ENCODE results near the gene SF3B1.
"Not testable (repeated sequence)": the region's sequence is repeated elsewhere in the genome, so short reads cannot be mapped to it uniquely, and the experiment has no call there.

Gene SF3B1

GRCh38 chr2:197378494-197379307, 56.1 kb downstream of the SF3B1 start:
- peak; percentile 40 for DNase-seq (ENCODE audit: low read depth)

DNA sequence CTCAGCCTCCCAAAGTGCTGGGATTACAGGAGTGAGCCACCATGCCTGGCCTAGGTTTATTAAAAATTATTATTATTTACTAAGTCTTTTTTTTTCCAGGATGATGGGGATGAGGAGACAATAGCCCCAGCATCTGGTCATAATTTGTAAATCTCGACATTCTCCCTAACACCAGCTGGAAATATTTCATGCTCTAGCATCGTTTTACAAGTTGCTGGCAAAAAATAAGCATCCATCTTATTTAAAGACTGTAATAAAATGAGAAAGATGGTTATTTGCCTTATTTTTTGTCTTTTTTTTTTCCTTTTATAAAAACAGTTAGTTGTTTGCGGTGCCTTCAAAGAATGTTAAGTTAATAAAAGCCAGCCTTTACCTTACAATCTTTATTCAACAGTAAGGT, 56.7 kb downstream of the SF3B1 start:
- no peak for DNase-seq (ENCODE audit: low read depth)

- no peak for DNase-seq (ENCODE audit: low read depth)
Observed at GRCh38 chr2:197377670-197378069, 57.2 kb downstream of the SF3B1 start.

DNA sequence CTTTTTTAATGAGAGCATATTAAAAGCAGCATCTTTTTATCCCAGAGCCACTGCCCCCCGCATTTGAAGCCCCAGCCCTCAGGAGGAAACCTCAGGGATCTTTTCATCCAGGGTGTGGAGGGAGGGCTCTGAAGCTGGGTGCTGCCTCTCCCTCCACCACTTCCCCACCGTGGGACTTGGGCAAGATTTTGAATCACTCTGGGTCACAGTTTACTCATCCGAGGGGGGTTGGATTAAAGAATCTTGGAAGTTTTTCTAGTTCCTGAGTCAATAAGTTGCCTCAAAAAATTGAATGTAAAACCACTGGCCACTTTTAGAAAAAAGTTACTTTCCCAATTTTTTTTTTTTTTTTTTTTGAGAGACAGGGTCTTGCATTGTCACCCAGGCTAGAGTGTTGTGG, 62.2 kb downstream of the SF3B1 start:
- no peak for DNase-seq (ENCODE audit: low read depth)

DNA sequence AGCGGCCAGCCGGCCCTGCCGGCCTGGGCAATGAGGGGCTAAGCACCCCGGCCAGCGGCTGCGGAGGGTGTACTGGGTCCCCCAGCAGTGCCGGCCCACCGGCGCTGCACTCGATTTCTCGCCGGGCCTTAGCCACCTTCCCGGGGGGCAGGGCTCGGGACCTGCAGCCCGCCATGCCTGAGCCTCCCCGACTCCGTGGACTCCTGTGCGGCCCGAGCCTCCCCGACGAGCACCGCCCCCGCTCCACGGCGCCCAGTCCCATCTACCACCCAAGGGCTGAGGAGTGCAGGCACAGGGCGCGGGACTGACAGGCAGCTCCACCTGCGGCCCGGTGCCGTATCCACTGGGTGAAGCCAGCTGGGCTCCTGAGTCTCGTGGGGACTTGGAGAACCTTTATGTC, 64.2 kb downstream of the SF3B1 start:
- not testable (repeated sequence) for DNase-seq (ENCODE audit: low read depth)

GRCh38 chr2:197369933-197370320, 64.9 kb downstream of the SF3B1 start:
- DNase-seq (ENCODE audit: low read depth), result no peak

DNA sequence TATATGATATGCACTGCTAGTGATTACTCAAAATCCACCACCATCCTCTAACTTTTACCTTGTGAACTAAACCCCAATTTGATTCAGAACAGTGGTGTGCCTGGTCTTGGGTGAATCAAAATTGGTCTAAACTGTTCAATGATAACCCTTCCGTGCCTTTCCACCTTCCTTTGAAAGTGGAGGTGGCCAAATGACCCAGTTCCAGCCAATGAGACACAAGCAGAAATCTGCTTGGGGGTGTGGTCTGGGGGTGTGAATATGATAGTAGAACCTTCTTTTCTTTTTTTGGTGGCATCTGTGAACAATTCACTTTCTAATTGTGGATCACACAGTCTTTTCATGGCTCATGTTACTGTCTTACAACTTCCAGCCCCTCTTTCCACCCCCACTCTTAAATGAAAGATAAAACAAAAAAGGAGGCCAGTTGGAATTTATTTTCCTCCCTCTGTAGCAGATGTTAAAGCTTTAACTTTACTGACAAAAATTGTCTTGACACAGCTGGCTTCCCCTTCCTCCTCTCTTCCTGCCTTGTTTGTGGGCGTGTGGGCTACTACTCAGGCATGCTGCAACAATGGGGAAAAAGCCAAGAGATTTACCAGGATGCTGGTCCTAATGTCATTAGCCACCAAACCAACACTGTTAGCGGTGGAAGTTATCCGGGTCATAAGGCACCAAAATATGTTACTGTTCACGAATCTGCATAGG, 65.4 kb downstream of the SF3B1 start:
- no peak for DNase-seq (ENCODE audit: low read depth)

DNA sequence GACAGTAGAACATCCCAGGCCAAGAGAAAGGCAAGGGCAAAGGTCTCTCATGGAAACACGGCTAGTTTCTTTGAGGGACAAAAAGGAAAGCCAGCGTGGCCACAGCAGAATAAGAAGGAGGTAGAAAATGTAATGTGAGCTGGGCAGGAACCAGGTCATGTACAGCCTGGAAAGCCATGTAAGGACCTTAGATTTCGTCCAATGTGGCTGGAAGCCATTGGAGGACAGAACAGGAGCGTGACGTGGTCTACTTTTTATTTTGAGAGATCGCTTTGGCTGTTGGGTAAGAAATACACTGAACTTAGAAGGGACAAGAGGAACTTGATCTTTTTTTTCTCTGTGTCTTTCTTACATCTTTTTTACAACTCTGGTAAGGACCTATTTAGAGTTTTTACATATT, 66.4 kb downstream of the SF3B1 start:
- DNase-seq (ENCODE audit: low read depth), result no peak

- DNase-seq (ENCODE audit: low read depth), result no peak
Observed at GRCh38 chr2:197363998-197364397, 70.8 kb downstream of the SF3B1 start.

DNA sequence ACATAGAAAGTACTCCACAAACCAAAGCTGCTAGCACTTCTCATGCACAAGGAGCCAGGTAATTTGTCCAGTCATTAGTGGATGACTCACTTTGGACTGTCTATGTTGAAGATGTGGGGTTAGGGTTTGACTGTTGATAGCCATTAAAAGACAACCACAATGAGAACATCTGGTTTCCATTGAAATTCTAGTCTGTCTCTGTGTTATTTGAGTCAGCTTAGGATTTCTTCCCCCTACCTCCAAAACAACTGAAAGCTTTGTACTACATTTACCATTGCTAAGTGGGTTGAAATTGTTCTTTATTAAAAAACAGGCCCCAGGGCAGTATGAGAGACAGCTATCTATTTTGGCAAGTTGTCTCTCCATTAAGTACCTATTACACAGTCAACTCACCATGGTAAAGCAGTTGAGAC, 74.1 kb downstream of the SF3B1 start:
- DNase-seq (ENCODE audit: low read depth), result no peak

DNA sequence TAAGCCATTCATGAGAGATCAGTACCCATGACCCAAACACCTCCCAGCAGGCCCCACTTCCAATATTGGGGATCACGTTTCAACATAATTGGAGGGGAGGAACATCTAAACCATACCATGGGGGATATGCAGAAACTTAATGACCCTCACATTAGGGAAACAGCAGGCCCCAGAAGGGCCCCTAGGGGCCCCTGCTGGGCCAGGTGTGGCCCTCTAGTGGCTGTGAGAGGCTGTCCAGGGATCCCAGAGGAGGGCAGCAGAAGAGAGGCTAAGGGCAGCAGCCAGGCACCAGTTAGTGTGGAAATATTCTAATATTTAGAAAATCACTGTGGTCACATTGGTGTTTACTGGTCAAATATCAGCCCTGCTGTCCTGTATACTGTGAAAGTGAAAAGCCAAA, 75.0 kb downstream of the SF3B1 start:
- DNase-seq (ENCODE audit: low read depth), result no peak

GRCh38 chr2:197358931-197359330, 75.9 kb downstream of the SF3B1 start:
- no peak for DNase-seq (ENCODE audit: low read depth)

DNA sequence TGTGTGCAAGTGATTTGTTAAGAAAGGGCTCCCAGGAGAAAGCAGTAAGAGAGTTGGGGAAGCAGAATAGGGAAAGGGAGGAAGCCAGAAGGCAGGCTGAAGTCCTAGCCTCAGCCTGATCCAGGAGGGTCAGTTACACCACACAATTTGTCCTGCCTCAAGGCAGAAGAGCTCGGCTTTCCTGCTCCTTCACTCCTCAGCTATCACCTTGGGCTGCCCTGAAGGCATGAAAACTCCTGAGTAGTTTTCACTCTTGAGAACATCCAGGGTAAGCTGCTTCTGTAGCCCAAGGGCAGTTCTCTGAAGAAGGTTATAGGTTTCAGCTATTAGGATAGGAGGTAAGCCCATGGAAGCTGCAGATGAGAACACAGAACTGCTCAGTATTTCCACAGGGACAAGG, 76.8 kb downstream of the SF3B1 start:
- no peak for DNase-seq (ENCODE audit: low read depth)

DNA sequence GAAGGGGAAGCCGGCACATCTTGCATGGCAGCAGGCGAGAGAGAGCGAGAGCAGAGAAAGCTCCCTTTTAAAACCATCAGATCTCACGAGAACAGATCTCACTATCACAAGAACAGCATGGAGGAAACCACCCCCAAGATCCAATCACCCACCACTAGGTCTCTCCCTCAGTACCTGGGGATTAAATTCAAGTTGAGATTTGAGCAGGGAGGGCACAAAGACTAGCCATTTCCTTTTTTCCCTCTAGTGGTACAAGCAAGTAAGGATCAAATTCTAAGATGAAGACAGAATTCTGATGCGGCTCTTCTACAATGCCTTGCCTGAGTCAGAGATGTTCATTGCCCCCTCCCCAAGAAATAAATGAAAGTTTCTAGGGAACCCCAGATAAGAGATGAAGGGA, 78.7 kb downstream of the SF3B1 start:
- DNase-seq (ENCODE audit: low read depth), result no peak

GRCh38 chr2:197354169-197354558, 80.7 kb downstream of the SF3B1 start:
- no peak for DNase-seq (ENCODE audit: low read depth)

GRCh38 chr2:197353393-197354168, 81.2 kb downstream of the SF3B1 start:
- no peak for DNase-seq (ENCODE audit: low read depth)

- no peak for DNase-seq (ENCODE audit: low read depth)
Observed at GRCh38 chr2:197349699-197350098, 85.1 kb downstream of the SF3B1 start.

GRCh38 chr2:197348721-197349360, 86.0 kb downstream of the SF3B1 start:
- no peak for DNase-seq (ENCODE audit: low read depth)

- no peak for DNase-seq (ENCODE audit: low read depth)
Observed at GRCh38 chr2:197345846-197346370, 88.9 kb downstream of the SF3B1 start.

- not testable (repeated sequence) for DNase-seq (ENCODE audit: low read depth)
Observed at GRCh38 chr2:197343968-197344367, 90.9 kb downstream of the SF3B1 start.

DNA sequence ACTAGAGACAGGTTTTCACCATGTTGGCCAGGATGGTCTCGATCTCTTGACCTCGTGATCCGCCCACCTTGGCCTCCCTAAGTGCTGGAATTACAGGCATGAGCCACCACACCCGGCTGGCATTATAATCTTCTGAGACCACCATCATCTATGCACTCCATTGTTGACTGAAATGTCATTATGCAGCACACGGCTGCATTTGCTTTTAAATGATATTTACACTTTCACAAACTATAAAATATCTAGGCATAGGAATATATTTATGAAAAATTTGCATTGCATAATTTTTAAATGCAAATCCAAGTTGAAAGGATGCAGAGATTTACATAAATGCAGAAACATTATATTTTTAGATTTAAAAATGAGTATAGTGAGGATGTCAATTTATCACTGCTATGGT, 94.2 kb downstream of the SF3B1 start:
- DNase-seq (ENCODE audit: low read depth), result no peak
